HepG2 (cell line): ENCODE measurements around the gene DNAH8. TPM values are rescaled to one million over a fixed set of nuclear protein-coding genes. Genes with fewer than 3 reads are reported as not detected.

Experiments
- ATAC-seq: fragments of 200-7000 bp; cut with Tn5 transposase; 3 replicates; pipeline ENCODE4 v1.9.1; 2020; ENCODE audit warnings: mild to moderate bottlenecking, moderate library complexity
- BruUV-seq: library from RNA; stranded (reverse); fragments of 400-500 nt; replicated peaks from 2 replicates; lab custom pipeline; 2021; lab: Mats Ljungman, UMichigan
- CTCF ChIA-PET: fragments of 300-600 bp; formaldehyde crosslinking; extraction: SDS; loops from one replicate; lab custom pipeline; 2021; ENCODE audit warnings: low total read pairs, inconsistent platforms, low intra/inter-chr PET ratio; lab: Yijun Ruan, JAX
- POLR2A ChIA-PET: fragments of 350-600 bp; sonication (Branson Sonifier 250); formaldehyde crosslinking; loops from one replicate; lab custom pipeline; 2020; ENCODE audit warnings: antibody characterized with exemption, inconsistent platforms; lab: Yijun Ruan, JAX
- DNase-seq: peaks from one replicate; pipeline ENCODE4 v3.0.0-alpha.2; 2015; ENCODE audit warnings: low spot score
- FAIRE-seq: peaks from 3 replicates; lab custom pipeline; 2011; peaks lifted over from hg19 to GRCh38; lab: Jason Lieb, UNC
- H2AFZ ChIP-seq: one replicate; pipeline ENCODE4 v1.6.1; 2011; ENCODE audit warnings: low read length, inconsistent platforms
- H3K27ac ChIP-seq: fragments of 300-600 bp; 3 replicates; pipeline ENCODE4 v1.8.0; 2011; ENCODE audit warnings: mixed run types, mild to moderate bottlenecking, mixed read lengths, low read length, inconsistent platforms; ENCODE audit not compliant: insufficient read depth; ENCODE audit errors: extremely low read length
- H3K27me3 ChIP-seq, 2 experiments: fragments of 200-600 bp in 1 of 2; 2 replicates in 1 of 2; 3 replicates in 1 of 2; pipeline versions ENCODE4 v1.6.0 to v1.8.0; 2011; ENCODE audit warnings: low read length in 2 of 2, mild to moderate bottlenecking in 2 of 2, moderate library complexity in 2 of 2, inconsistent platforms in 1 of 2; ENCODE audit not compliant: insufficient read depth in 2 of 2, control insufficient read depth in 1 of 2
- H3K36me3 ChIP-seq, 2 experiments: fragments of 200-600 bp in 1 of 2; replicated peaks in 1 of 2; 2 replicates in 1 of 2; 3 replicates in 1 of 2; pipeline versions ENCODE4 v1.5.1 to v1.8.0; 2011; ENCODE audit warnings: low read length in 2 of 2, inconsistent platforms in 1 of 2; ENCODE audit not compliant: insufficient read depth in 2 of 2, control insufficient read depth in 1 of 2
- H3K4me1 ChIP-seq: 2 replicates; pipeline ENCODE4 v1.5.1; 2012; ENCODE audit warnings: low read length, inconsistent platforms; ENCODE audit not compliant: insufficient read depth
- H3K4me2 ChIP-seq: 2 replicates; pipeline ENCODE4 v1.6.0; 2011; ENCODE audit warnings: low read depth, low read length, inconsistent platforms
- H3K4me3 ChIP-seq, 3 experiments: fragments of 200-600 bp in 1 of 3; sonication (generic), shearing (Covaris generic) in 1 of 3; replicated peaks in 1 of 3; 2 replicates each; pipeline ENCODE4 v1.5.1; 2011 to 2016; ENCODE audit warnings: low read length in 3 of 3, inconsistent platforms in 2 of 3, low read depth in 2 of 3, mild to moderate bottlenecking in 2 of 3, control low read depth in 1 of 3, mixed read lengths in 1 of 3; ENCODE audit not compliant: insufficient read depth in 1 of 3
- H3K79me2 ChIP-seq: one replicate; pipeline ENCODE4 v1.6.1; 2011; ENCODE audit warnings: low read length, inconsistent platforms; ENCODE audit not compliant: insufficient read depth
- H3K9ac ChIP-seq: 2 replicates; pipeline ENCODE4 v1.6.0; 2011; ENCODE audit warnings: mild to moderate bottlenecking, low read depth, low read length, inconsistent platforms; ENCODE audit not compliant: insufficient read depth
- H3K9me3 ChIP-seq: 2 replicates; pipeline ENCODE4 v1.5.1; 2012; ENCODE audit warnings: mild to moderate bottlenecking, low read length
- H4K20me1 ChIP-seq: 2 replicates; pipeline ENCODE4 v1.6.0; 2011; ENCODE audit warnings: inconsistent platforms, mild to moderate bottlenecking, low read length, moderate library complexity; ENCODE audit not compliant: insufficient read depth
- CTCF ChIP-seq: sonication (generic); formaldehyde crosslinking; IDR thresholded peaks from 2 replicates; pipeline ENCODE4 v1.5.0; 2020; ENCODE audit warnings: mild to moderate bottlenecking, missing genetic modification reagents, moderate library complexity
- MAFF ChIP-seq: IDR thresholded peaks from 2 replicates; pipeline ENCODE4 v1.6.1; 2011; ENCODE audit warnings: low read depth, low read length, improper control_type of control experiment
- MAFK ChIP-seq, 2 experiments: IDR thresholded peaks in 1 of 2; conservative IDR thresholded peaks in 1 of 2; 2 replicates each; pipeline ENCODE4 v1.6.1; 2011; ENCODE audit warnings: improper control_type of control experiment in 2 of 2, low read length in 2 of 2
- MXI1 ChIP-seq: IDR thresholded peaks from 3 replicates; pipeline ENCODE4 v1.6.1; 2012; ENCODE audit warnings: low read depth, low read length, inconsistent platforms, borderline replicate concordance
- TCF12 ChIP-seq, 2 experiments: fragments of 450-650 bp in 1 of 2; sonication (generic) in 1 of 2; formaldehyde crosslinking in 1 of 2; IDR thresholded peaks; 2 replicates each; pipeline versions ENCODE4 v1.6.1 to v1.8.0; 2017 to 2022; ENCODE audit warnings: antibody characterized with exemption in 1 of 2, mild to moderate bottlenecking in 1 of 2, missing genetic modification reagents in 1 of 2, moderate library complexity in 1 of 2
- YEATS2 ChIP-seq: sonication (generic); formaldehyde crosslinking; IDR thresholded peaks from 2 replicates; pipeline ENCODE4 v1.4.0; 2020; ENCODE audit warnings: missing genetic modification reagents, borderline replicate concordance
- ZNF354B ChIP-seq: sonication (generic); formaldehyde crosslinking; IDR thresholded peaks from 2 replicates; pipeline ENCODE4 v1.8.0; 2022; ENCODE audit warnings: mild to moderate bottlenecking, missing genetic modification reagents
- ZNF513 ChIP-seq: sonication (generic); formaldehyde crosslinking; conservative IDR thresholded peaks from 2 replicates; pipeline ENCODE4 v1.5.0; 2020; ENCODE audit warnings: missing genetic modification reagents
- ZNF784 ChIP-seq: sonication (generic); formaldehyde crosslinking; IDR thresholded peaks from 2 replicates; pipeline ENCODE4 v1.5.1; 2020; ENCODE audit warnings: missing genetic modification reagents, mild to moderate bottlenecking, borderline replicate concordance
- WGBS: methylation state at CpG from one replicate; pipeline ENCODE4 v1.1.6; 2017; ENCODE audit warnings: low lambda C conversion rate; 5-methylcytosine and 5-hydroxymethylcytosine counted together
- in situ Hi-C: cut with HindIII; loops from 2 replicates; pipeline ENCODE4 v1.10.0; 2017; ENCODE audit warnings: low pct_unique_long_range_greater_than_20kb; ENCODE audit not compliant: extremely low pct_ligation_motif_present
- intact Hi-C: fragments of 100-400 bp; cut with micrococcal nuclease; formaldehyde crosslinking; loops from one replicate; pipeline ENCODE4 v1.10.0; 2022; ENCODE audit not compliant: unreplicated experiment
- polyA plus RNA-seq, 8 experiments: library from polyadenylated mRNA; depleted of rRNA in 3 of 8; stranded (reverse) in 7 of 8; unstranded in 1 of 8; fragments of >200 nt; fragmentation: Illumina TruSeq in 4 of 8; extraction: Trizol in 4 of 8; gene quantifications; 2 replicates each; pipeline versions ENCODE4 v1.2.1 to v1.2.3, GENCODE V29; 2011 to 2016; ENCODE audit warnings: low read depth in 4 of 8, missing spikeins in 1 of 8, mixed read lengths in 1 of 8; ENCODE audit not compliant: insufficient read depth in 1 of 8
- total RNA-seq, 5 experiments: library from RNA; depleted of rRNA; stranded (reverse); fragments of >200 nt; fragmentation: Illumina TruSeq; extraction: Trizol; gene quantifications; 2 replicates each; pipeline ENCODE4 v1.2.3, GENCODE V29; 2016; ENCODE audit warnings: low read depth in 1 of 5
- TF ChIP-seq, protein P1 (sequence below): conservative IDR thresholded peaks from 2 replicates; pipeline ENCODE4 v1.6.1; 2018; ENCODE audit warnings: missing genetic modification reagents

DNAH8 gene
- total and polyA plus RNA-seq, 2 of the 13 experiments (the other 11 are each of a cell fraction or from before 2014, with no cell fraction given) = not detected

DNA sequence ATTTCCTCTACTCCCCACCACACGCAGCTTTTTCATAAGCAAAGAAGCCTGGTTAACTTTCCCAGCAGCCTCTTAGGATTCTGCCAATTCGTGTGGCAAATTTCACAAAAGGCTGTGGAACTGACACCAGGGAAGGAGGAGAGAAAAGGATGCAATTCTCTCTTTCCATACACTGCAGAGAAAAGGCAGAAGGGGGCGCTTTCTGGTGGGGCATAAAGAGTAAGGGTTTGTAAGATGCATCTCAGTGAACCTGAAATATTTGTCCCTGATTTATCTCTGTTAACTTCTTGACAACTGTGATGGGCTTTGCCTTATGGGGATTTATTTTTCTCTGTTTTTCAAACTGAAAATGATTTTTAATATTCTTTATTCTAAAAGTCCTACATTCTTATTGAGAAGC is 288.0 kb downstream of the DNAH8 start:
- Histone ChIP-seq H4K20me1 (no peaks in the 10 kb centered on the region), H3K79me2 (no peaks in the 10 kb centered on the region), H3K4me3 (no peak overlapping the region), H3K9me3 (no peaks in the 10 kb centered on the region), H3K27ac (no peak overlapping the region), H2AFZ (no peak overlapping the region), H3K36me3 (no peaks in the 10 kb centered on the region), H3K4me2 (no peak overlapping the region), H3K9ac (no peak overlapping the region), H3K27me3 (no peaks in the 10 kb centered on the region; a peak in 1 of 5 replicates)
- ATAC-seq (no peak), DNase-seq (no peak)
- in situ Hi-C loops (loop anchor here (10.0 kb wide), 1 partner anchor 302 kb away; no protein-coding TSS in a partner anchor), intact Hi-C loops (no loop called here)
- WGBS = 2% methylated on average over 3 of the region's 3 CpGs
- CTCF ChIA-PET = no interaction called here
- POLR2A ChIA-PET = no interaction called here
- BruUV-seq = no TSS peak
- TF ChIP-seq YEATS2 (CRISPR knock-in tag) = no peak
- TF ChIP-seq, protein P1, sequence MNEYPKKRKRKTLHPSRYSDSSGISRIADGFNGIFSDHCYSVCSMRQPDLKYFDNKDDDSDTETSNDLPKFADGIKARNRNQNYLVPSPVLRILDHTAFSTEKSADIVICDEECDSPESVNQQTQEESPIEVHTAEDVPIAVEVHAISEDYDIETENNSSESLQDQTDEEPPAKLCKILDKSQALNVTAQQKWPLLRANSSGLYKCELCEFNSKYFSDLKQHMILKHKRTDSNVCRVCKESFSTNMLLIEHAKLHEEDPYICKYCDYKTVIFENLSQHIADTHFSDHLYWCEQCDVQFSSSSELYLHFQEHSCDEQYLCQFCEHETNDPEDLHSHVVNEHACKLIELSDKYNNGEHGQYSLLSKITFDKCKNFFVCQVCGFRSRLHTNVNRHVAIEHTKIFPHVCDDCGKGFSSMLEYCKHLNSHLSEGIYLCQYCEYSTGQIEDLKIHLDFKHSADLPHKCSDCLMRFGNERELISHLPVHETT (CRISPR knock-in tag) = no peak
- TF ChIP-seq MXI1 = no peak
- TF ChIP-seq ZNF354B (CRISPR knock-in tag) = no peak
- TF ChIP-seq ZNF784 (CRISPR knock-in tag) = no peak
- TF ChIP-seq, all 625 proteins: peak for 0
- H3K4me1 ChIP-seq = no peaks in the 10 kb centered on the region
- no peak for FAIRE-seq

DNA sequence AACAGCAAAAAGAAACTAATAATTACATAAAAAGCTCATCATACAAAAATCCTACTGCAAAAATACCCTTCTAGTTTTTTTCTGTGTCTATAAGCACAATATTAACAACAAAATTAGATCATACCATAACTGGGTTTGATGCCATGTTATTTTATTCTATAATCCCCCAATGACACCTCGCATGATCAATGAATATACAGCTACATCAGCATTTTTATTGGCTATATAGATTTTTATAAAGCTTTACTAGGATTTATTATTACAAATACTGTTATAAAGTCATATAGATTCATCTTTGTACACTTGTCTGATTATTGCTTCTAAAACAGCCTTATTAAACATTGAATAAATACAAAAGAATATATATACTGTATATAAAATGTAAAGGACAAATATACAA is 288.4 kb downstream of the DNAH8 start:
- H3K36me3 ChIP-seq = no peaks in the 10 kb centered on the region
- TF ChIP-seq ZNF513 (no peak), CTCF (CRISPR knock-in tag) (no peak), MAFF (peak; percentile 90), MAFK (conservative IDR thresholded peaks at IDR 0.05 in 1 of 2, IDR thresholded peaks at IDR 0.05 in 1 of 2; ENCODE audit: low read length in 2 of 2) (peak; percentile 83 to 92), TCF12 (IDR thresholded peaks at IDR 0.05) (no peak), TCF12 (CRISPR knock-in tag; IDR thresholded peaks at IDR 0.05) (no peak)

More for the DNA sequence above, 288.4 kb downstream of the DNAH8 start:
- ChIA-PET POLR2A (no interaction called here), CTCF (no interaction called here)
- Histone ChIP-seq H3K9me3 (no peaks in the 10 kb centered on the region), H3K9ac (no peak overlapping the region), H4K20me1 (no peaks in the 10 kb centered on the region), H2AFZ (no peak overlapping the region), H3K27me3 (no peaks in the 10 kb centered on the region; a peak in 1 of 5 replicates), H3K4me3 (no peak overlapping the region), H3K27ac (no peak overlapping the region), H3K79me2 (no peaks in the 10 kb centered on the region), H3K4me1 (no peaks in the 10 kb centered on the region), H3K4me2 (no peak overlapping the region)
- no peak for DNase-seq
- intact Hi-C loops = no loop called here
- WGBS = 3% methylated on average over 1 of the region's 1 CpG
- FAIRE-seq = no peak
- no TSS peak for BruUV-seq
- in situ Hi-C loops = loop anchor here (10.0 kb wide), 1 partner anchor 301 kb away; no protein-coding TSS in a partner anchor
- no peak for ATAC-seq
